HL-60/S4 (cell line): ENCODE results near the gene MED10.
"Not testable (repeated sequence)": the region's sequence is repeated elsewhere in the genome, so short reads cannot be mapped to it uniquely, and the experiment has no call there.

Experiments
- in situ Hi-C: fragments of 300-500 bp; cut with MboI; formaldehyde crosslinking; loops from 2 replicates; pipeline ENCODE4 v1.14.3; 2022; ENCODE audit warnings: low sequenced_read_pairs

Gene MED10

DNA sequence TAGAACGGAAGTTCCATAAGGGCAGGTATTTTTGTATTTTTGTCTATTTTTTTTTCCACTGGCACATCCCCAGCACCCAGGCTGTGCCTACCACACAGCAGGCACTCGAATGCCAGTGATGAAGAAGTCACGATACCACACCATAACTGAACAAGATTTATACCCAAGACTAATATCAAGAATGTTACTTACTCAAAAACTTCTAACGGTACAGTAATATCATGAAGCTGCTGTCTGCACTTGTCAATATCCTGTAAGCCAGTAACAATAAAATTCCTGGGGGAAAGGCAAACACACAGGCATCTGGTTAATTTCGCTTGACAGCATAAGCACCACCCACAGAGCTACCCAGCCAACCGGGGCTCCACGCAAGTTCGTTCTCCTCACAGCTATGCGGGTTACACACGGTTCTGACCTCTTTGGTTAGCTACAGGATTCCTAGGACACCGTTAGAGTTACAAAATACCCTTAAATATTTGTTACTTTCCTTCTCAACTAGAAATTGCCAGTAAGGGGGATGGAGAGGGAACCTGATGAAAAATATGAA lies 1.3 kb downstream of the MED10 start:
- in situ Hi-C loops, result no loop called here

DNA sequence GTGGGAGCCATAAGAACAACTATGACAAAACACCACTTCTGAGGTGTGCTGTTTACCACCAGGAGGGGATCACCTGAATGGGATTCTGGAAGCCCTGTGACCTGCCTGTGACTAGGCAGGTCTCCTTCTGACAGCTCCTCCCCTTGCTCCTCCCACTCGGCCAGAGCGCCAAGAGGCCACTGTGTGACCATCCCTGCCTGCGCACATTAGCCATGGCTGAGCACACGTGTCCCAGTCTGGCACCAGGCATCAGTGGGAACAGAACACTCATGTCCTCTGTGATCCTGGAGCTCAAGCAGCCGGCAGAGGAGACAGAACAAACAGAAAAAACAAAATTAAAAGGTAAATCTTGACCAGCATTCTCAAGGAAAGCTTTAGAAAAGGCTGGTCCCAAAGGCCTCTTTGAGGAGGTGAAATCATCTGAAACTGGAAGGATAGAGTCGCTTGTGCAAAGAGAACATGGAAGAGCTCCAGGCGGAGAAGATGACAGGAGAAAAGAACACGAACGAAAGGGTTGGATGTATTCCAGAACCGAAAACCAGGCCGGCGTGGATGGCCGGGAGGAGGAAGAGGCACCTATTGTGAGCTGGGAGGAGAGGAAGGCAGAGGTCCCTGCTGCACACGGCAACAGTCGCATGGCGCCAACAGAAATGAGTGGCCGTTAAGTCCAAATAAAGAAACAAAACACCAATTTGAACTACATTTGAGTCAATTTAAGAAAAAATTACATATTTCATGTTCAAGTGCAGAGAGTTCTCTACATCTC lies 5.1 kb downstream of the MED10 start:
- in situ Hi-C loops, result no loop called here

DNA sequence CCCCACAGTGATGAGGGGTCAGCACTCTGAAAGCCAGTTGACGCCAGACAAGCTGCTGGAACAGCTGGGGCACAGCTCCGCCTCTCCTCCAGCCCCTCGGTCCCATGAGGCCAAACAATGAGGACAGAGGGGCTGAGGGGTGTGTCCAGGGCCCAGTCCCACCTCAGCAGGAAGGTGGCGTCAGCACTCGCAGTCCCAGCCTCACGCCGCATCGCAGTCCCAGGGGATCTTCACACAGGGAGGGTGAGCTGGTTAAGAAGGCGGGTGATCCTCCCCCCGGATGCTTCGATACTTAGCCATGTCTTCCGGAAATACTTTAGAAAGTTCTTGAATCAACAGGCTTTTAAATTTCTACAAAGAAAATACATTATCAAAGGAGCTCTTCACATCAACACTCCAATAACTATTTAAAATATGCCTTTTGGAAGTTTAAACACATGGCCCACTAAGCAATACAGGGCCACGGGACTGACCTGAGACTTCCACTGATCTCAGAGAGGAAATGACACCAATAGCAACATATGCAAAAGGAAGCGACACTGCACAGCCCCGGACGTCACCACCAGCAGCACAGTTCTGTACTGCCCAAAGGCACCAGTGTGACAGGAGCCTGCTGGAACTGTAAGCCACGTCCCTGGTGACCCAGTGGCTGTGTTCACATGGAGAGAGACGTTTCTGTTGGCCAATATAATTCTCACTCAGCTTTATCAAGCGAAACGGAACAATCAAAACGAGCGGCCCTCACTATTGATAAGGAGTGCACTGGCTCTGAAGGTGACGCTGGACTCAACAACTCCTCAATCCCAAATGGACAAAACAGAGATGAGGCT lies 5.9 kb downstream of the MED10 start:
- in situ Hi-C loops, result no loop called here

DNA sequence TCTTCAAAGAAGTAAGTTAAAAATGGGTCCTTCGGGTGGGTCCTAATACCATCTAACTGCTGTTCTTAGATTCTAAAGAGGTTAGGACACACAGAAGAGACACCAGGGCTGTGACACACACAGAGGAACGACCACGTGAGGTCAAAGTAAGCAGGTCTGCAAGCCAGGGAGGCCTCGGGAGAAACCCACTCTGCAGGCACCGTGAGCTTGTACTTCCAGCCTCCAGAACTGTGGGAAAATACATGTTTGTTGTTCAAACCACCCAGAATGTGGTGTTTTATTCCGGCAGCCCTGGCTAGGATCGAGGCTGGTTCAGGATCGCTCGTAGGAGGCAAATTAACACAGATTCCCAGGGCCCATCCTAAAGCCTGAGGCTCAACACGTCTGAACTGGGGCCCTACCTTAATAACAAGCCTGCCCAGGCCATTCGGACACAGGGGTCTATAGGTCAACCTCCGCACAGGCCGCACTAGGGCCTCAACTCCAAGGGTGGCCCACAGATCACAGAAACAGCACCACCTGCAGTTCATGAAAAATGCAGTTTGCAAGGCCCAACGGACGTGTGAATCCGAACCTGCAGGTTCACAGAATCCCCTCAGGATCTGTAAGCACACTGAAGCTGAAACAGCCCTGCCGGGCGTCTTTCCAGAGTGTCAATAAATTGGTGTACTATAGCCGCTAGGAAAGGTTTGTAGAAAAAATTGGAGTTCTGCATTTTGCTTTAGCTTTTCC lies 7.1 kb downstream of the MED10 start:
- in situ Hi-C loops, result no loop called here

DNA sequence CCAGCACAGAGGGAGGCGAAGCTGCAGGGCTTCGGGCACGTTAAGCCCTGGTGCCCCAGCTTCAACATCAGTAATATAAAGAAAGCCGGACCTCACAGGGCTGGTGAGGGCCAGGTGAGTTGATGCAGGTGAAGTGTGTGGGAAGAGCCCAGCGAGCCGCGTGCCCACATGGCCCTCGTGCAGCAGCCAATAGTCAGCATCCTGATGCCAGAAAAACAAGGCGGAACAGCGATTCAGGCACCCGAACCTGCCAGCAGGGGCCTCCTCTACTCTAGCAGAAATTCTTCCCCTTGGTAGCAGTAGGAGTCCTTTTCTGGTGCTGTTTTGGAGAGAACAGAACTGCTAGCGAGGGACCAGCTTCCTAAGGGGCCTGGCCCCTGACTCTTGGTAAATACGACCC lies 7.8 kb downstream of the MED10 start:
- in situ Hi-C loops, result no loop called here

DNA sequence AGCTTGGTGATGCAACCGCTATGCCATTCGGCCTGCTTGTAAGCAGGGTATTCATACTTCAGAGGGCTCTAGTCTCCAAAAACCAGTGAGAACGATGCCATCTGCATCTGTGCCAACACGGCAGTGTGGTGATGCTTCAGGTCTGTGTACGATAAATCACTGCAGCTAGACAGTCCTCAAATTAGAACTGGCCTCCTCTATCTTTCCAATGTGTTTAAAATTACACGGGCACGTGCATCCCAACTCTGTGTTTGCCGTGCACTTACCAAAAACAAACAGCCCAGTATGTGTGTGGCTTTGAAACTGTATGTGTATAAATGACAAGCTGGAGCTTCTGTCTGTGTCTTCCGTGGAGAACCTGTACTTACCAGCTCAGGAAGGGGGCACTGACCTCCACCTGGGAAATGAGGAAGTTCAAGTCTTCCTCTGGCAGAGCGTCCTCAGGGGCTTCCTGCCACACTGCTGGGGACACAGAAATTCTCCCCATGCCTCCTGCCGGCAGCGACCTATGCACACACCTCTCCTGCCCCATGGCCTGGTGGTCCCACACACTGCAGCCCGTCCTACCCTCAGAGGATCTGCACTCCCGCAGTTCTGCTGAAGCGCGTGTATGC lies 12.3 kb downstream of the MED10 start:
- in situ Hi-C loops, result no loop called here

DNA sequence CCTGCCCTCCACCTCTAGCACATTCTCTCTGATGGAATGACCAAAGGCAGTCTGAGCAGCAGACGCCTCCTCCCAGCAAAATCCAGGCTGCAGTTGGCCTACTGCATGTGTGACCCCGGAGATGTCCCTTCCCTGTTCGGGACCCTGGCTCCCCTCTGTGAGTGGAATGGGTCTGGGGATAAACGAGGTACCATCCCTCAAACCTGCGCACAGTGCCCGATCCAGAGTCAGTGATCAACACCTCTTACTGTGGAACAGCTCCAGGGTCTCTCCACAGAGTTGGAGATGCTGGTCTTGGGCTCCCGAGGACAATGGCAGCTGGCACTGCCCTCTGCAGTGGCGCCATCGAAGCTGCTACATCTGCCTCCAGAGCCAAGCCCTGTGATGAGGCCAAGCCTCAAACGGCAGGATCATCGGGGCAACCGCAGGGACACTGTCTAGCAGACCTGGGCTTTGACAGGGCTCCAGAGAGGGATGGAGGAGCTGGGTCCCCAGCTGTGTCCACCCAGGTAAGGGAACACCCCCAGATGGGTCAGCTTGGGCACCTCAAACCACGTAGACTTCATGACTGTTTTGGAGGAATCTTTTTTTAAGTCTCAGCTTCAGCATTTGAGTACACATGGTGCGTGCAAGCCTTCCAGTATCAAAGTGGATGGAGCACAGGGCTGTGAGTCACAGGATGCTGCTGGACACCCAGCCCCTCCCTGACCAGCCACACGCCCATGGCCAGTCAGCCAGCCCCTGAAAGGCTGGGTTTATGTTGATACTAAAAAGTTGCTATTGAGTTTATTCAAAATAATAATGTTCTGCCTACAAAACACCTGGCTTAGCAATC lies 13.0 kb downstream of the MED10 start:
- in situ Hi-C loops, result no loop called here

DNA sequence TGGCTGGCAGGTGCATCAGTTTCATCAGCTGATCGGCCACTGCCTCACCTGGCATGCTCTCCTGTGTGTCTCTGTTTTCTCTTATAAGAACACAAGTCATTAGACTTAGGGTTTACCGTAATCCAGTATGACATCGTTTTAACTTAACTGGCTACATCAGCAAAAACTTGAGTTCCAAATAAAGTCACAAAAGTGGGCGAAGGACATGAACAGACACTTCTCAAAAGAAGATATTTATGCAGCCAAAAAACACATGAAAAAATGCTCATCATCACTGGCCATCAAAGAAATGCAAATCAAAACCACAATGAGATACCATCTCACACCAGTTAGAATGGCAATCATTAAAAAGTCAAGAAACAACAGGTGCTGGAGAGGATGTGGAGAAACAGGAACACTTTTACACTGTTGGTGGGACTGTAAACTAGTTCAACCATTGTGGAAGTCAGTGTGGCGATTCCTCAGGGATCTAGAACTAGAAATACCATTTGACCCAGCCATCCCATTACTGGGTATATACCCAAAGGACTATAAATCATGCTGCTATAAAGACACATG lies 14.8 kb downstream of the MED10 start:
- in situ Hi-C loops, result not testable (repeated sequence)

DNA sequence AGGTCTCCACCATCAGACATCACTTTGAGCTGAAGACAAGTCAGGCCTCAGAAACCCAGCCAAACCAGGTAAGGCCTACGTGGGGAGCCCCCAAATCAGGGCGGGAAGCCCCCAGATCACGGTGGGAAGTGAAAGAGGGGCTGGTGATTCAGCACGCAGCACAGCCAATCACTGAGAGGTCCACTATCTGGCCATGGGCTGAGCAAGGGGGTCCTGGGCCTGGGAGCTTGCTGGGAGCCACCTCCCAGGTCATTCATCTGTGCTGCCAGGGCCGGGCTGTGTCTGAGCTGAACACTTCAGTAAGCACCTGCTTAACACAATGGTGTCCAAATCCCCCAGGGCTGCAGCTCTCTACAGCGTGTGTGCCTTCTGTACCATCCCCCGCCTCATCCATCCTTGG lies 15.5 kb downstream of the MED10 start:
- in situ Hi-C loops, result no loop called here

DNA sequence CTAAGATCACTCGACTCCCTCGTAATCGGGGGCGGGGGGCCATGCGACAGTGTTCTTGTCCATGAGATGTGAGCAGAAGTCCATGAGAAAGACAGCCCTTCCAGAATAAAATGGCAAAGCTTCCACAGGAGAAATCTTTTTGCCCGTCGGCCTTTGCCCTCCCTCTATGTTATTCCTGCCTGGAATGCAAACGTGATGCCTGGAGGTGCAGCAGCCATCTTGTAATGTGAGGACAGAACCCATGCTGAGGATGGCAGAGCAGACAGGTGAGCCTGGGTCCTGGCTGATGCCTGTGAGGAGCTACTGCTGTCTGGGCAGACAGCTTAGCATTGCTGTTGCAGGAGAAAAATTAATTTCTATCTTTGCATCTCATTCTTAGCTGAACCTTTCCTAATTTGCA lies 17.2 kb downstream of the MED10 start:
- in situ Hi-C loops, result no loop called here

DNA sequence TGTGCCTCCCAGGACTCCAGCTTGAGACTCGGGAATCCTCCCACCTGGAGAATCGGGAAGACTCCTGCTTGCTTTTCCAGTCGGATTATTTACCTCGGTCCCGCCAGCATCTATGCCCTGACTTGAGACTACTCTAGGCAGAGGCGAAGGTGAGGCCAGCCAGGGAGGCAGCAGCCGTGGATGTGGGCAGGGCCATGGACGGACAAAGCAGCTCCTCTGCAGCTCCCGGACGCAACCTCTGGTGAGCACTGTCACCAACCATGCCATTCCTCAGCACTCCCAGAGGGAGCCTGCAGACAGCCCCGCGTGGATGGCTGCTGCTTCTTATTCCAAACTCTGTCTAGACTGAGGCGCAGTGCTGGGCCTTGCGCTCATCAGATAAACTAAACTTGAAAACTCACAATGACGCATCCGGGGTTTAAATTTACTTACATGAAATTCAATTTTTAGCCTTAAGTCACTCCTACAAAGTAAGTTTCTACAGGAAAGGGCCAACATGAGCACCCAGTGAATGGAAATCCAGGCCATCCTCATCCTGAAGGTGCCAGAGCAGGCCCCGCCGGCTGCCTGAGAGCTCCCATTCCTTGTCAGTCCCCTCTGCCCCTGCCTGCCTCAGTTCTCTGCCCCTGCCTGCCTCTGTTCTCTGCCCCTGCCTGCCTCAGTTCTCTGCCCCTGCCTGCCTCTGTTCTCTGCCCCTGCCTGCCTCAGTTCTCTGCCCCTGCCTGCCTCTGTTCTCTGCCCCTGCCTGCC lies 17.8 kb downstream of the MED10 start:
- in situ Hi-C loops, result no loop called here

DNA sequence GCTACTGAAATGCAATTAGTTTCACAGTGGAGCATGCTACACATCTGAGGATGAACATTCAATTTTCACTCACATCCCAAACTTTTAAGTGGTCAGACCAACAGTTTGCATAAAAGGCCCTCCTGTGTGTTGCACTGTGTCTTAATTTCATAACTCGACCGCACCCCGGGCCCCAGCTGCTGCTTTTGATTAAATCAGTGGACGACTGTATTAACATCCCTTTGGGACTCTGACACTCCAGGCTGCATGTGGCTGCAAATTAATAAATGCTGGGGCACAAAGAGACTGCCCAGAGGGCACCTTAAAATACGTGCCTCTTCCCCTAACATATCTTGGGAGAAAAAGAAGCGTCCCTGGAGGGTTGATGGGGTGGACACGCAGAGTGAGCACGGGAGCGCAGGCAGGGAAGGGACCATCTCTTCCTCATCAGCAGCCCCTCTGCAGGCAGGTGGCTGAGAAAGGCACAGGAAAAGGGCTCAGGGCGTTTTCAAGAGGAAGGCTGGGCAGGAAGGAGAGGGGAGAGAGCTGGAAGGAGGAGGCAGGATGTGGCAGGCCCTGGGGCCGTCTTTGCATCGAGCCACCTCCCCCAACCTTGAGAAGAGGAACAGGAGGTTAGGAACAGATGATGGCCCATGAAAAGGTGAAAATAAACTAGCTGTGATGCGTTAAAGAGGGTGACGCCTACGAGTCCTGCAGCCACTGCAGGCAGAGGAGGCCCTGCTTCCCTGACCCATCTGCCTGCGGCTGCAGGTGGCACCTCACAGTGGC lies 18.6 kb downstream of the MED10 start:
- in situ Hi-C loops, result no loop called here

DNA sequence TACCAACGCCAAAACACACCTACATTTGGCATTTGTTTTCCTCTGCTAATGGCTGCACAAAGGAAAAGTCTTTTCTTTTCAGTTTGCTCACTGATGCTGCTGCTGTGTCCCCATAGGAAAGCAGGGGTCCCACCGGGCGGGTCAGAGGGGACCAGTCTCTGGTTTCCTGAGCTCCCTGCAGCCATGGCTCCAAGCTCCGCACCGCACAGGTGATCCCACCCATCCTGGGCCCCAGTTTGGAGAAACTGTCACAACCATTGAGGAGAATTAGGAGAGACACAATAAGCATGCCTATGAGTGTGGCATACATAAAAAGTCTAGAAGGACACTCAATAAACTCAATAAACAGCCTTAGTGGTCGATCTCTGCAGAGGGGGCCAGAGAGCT lies 19.9 kb downstream of the MED10 start:
- in situ Hi-C loops, result no loop called here

DNA sequence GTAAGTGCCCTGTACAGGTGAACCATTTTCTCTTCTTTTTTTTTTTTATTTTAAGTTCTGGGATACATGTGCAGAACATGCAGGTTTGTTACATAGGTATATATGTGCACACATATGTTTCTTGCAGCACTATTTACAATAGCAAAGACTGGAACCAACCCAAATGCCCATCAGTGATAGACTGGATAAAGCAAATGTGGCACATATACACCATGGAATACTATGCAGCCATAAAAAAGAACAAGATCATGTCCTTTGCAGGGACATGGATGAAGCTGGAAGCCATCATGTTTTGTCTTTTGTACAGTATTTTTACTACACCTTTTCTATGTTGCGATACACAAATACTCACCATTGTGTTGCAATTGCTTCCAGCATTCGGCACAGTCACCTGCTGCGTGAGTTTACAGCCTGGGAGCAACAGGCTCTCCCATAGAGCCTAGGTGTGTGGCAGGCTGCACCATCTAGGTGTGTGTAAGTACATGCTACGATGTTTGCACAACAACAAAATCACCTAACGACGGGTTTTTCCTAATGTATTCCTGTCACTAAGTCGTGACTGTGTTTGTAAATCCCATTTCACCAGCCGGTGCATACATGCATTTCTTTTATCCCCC lies 20.4 kb downstream of the MED10 start:
- in situ Hi-C loops, result not testable (repeated sequence)

DNA sequence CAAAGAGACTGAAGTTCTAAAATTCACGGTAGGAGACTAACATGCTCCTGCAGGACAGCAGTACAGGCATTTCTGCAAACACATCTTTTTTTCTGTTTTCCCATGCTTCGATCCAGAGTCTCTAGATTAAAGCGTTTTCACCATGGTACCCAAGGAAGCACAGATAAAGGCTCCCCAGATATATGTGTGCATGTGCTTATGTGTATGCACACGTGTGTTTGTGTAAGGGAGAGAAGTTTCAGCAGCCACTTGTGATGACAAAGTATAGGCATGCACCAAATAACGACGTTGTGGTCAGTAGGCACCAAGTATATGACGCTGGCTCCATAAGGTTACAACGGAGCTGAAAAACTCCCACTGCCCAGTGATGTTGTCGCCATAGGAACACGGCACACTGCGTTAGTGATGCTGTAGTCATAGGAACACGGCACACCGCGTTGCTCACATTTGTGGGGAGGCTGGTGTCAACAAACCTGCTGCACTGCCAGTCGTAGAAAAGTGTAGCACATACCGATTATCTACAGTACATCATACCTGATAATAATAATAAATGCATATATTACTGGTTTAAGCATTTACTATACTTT lies 21.7 kb downstream of the MED10 start:
- in situ Hi-C loops, result no loop called here

DNA sequence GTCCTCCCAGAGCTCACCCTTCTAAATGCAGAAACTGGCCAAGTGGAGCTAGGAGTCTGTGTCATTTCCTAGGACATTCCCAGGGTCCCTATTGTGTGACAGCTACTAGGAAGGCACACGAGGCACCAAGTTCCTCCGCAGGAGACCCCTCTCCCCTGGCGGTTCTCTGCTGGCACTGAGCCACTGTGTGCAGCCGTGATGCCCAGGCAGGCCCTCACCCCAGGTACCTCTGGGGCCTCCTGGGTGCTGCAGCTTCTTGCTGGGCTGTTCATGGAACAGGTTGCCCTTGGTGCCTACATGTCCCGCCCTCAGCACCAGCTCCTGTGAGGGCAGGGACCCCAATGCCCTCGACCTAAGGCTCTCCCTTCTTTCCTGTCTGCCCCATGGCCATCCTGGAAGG lies 23.1 kb downstream of the MED10 start:
- in situ Hi-C loops, result no loop called here

DNA sequence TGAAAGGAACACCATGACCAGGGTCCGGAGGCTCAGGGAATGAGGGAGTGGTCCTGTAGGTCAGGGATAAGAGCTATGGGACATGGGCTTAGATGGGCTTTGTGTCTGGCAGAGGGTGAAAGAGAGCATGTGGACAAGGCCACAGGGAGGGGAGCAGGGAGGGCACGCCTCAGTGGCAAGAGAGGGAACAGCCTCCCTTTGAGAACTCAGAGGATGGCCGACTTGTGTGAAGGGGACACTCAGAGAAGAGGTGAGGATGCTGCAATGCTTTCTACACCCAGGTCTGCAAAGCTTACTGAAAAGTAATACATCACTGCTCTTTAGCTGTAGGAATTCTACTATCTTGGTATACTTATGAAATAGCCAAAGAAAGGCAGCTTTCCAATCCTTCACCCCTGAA lies 23.5 kb downstream of the MED10 start:
- in situ Hi-C loops, result no loop called here
